Neuronal stem cell (in vitro differentiated cells): ENCODE data around the gene XXYLT1.

Experiments
- DNase-seq: peaks from one replicate; pipeline ENCODE4 v3.0.0-alpha.2; 2013; ENCODE audit warnings: low spot score
- H2AFZ ChIP-seq: one replicate; pipeline ENCODE4 v1.6.1; 2013; ENCODE audit warnings: mild to moderate bottlenecking, low read length, inconsistent platforms
- H2AK5ac ChIP-seq: 2 replicates; pipeline ENCODE4 v1.6.1; 2013; ENCODE audit warnings: low read depth, mild to moderate bottlenecking, inconsistent platforms, low read length, moderate library complexity, mixed read lengths
- H2BK120ac ChIP-seq: 2 replicates; pipeline ENCODE4 v1.6.1; 2013; ENCODE audit warnings: low read depth, mild to moderate bottlenecking, inconsistent platforms, low read length, moderate library complexity, mixed read lengths
- H2BK12ac ChIP-seq: one replicate; pipeline ENCODE4 v1.6.1; 2013; ENCODE audit warnings: low read length, inconsistent platforms
- H2BK15ac ChIP-seq: 2 replicates; pipeline ENCODE4 v1.6.1; 2013; ENCODE audit warnings: mild to moderate bottlenecking, low read length, inconsistent platforms, mixed read lengths
- H2BK5ac ChIP-seq: one replicate; pipeline ENCODE4 v1.6.1; 2013; ENCODE audit warnings: inconsistent platforms, mild to moderate bottlenecking, low read length, moderate library complexity
- H3K14ac ChIP-seq: one replicate; pipeline ENCODE4 v1.6.1; 2013; ENCODE audit warnings: low read length, inconsistent platforms
- H3K18ac ChIP-seq: 2 replicates; pipeline ENCODE4 v1.6.1; 2013; ENCODE audit warnings: low read length, inconsistent platforms
- H3K23ac ChIP-seq: 2 replicates; pipeline ENCODE4 v1.6.1; 2013; ENCODE audit warnings: low read depth, mild to moderate bottlenecking, mixed read lengths, low read length, inconsistent platforms; ENCODE audit not compliant: poor library complexity
- H3K27ac ChIP-seq: replicated peaks from 3 replicates; pipeline ENCODE4 v1.5.1; 2013; ENCODE audit warnings: low read length, inconsistent platforms
- H3K27me3 ChIP-seq, 3 experiments: 2 replicates each; pipeline ENCODE4 v1.6.1; 2013; ENCODE audit warnings: low read length in 3 of 3, mild to moderate bottlenecking in 2 of 3, inconsistent platforms in 1 of 3, low read depth in 1 of 3, mixed read lengths in 1 of 3, moderate library complexity in 1 of 3; ENCODE audit not compliant: control insufficient read depth in 3 of 3, insufficient read depth in 3 of 3
- H3K36me3 ChIP-seq, 2 donors: replicated peaks in 1 of 2; 2 replicates each; pipeline ENCODE4 v1.6.1; 2013; ENCODE audit warnings: low read length in 2 of 2; ENCODE audit not compliant: control insufficient read depth in 2 of 2, insufficient read depth in 2 of 2
- H3K4ac ChIP-seq: 2 replicates; pipeline ENCODE4 v1.6.1; 2013; ENCODE audit warnings: inconsistent platforms, mild to moderate bottlenecking, low read length, moderate library complexity
- H3K4me1 ChIP-seq, 2 donors: 1 replicate in 1 of 2; 2 replicates in 1 of 2; pipeline ENCODE4 v1.6.1; 2013; ENCODE audit warnings: low read length in 2 of 2, low read depth in 1 of 2; ENCODE audit not compliant: control insufficient read depth in 2 of 2, insufficient read depth in 1 of 2
- H3K4me2 ChIP-seq: one replicate; pipeline ENCODE4 v1.6.1; 2013; ENCODE audit warnings: mild to moderate bottlenecking, low read length, inconsistent platforms; ENCODE audit not compliant: insufficient read depth, poor library complexity, severe bottlenecking
- H3K4me3 ChIP-seq, 2 donors: 2 replicates each; pipeline ENCODE4 v1.5.1; 2013; ENCODE audit warnings: low read length in 2 of 2, mild to moderate bottlenecking in 2 of 2, inconsistent platforms in 1 of 2, moderate library complexity in 1 of 2
- H3K79me1 ChIP-seq: one replicate; pipeline ENCODE4 v1.6.1; 2013; ENCODE audit warnings: low read depth, mild to moderate bottlenecking, inconsistent platforms, low read length, moderate library complexity
- H3K9ac ChIP-seq: one replicate; pipeline ENCODE4 v1.6.1; 2013; ENCODE audit warnings: mild to moderate bottlenecking, low read depth, low read length, inconsistent platforms; ENCODE audit not compliant: poor library complexity
- H3K9me3 ChIP-seq, 2 donors: replicated peaks in 1 of 2; 2 replicates each; pipeline versions ENCODE3 to v1.6.1; 2013; ENCODE audit warnings: low read length in 2 of 2, mild to moderate bottlenecking in 2 of 2, inconsistent platforms in 1 of 2, low read depth in 1 of 2, mixed read lengths in 1 of 2, moderate library complexity in 1 of 2; ENCODE audit not compliant: control insufficient read depth in 2 of 2, insufficient read depth in 1 of 2
- H4K8ac ChIP-seq: one replicate; pipeline ENCODE4 v1.6.1; 2013; ENCODE audit warnings: low read depth, mild to moderate bottlenecking, inconsistent platforms, low read length, moderate library complexity
- H4K91ac ChIP-seq: one replicate; pipeline ENCODE4 v1.6.1; 2013; ENCODE audit warnings: low read length, low read depth, mild to moderate bottlenecking, inconsistent platforms; ENCODE audit not compliant: poor library complexity
- WGBS, 2 donors: extraction: QIAGEN DNeasy Blood & Tissue Kit; methylation state at CpG; one replicate each; pipeline ENCODE4 v1.1.7; 2013; ENCODE audit warnings: missing lambda C conversion rate in 2 of 2, mixed read lengths in 1 of 2; ENCODE audit not compliant: insufficient read length in 2 of 2, insufficient replicate concordance in 1 of 2; ENCODE audit errors: extremely low coverage in 2 of 2; 5-methylcytosine and 5-hydroxymethylcytosine counted together

XXYLT1 gene

GRCh38 chr3:195036574-195036973 lies 234.4 kb downstream of the XXYLT1 start:
- Histone ChIP-seq H3K14ac (no peak overlapping the region), H4K8ac (no peak overlapping the region), H3K27me3 (peaks cover 0 to 30% (median 0%) of the 10 kb centered on the region in 3 experiments), H2AFZ (peak overlapping the region; percentile 22), H3K27ac (no peak overlapping the region), H4K91ac (no peak overlapping the region), H3K9ac (no peak overlapping the region), H3K18ac (no peak overlapping the region), H3K9me3 (no peaks in the 10 kb centered on the region), H3K4me3 (no peak overlapping the region), H3K79me1 (no peaks in the 10 kb centered on the region), H2BK12ac (no peak overlapping the region), H3K4ac (no peak overlapping the region), H3K36me3 (no peaks in the 10 kb centered on the region), H2AK5ac (no peak overlapping the region), H3K4me2 (no peak overlapping the region), H3K4me1 (peaks cover 0 to 3% of the 10 kb centered on the region in 2 donors), H2BK120ac (no peak overlapping the region), H3K23ac (no peak overlapping the region), H2BK15ac (peak overlapping the region; percentile 74), H2BK5ac (no peak overlapping the region)
- no peak for DNase-seq
- no CpG with 5 or more reads among the region's 6 CpGs for WGBS, 2 donors

GRCh38 chr3:195036203-195036505 lies 234.8 kb downstream of the XXYLT1 start:
- Histone ChIP-seq H3K4me3 (no peak overlapping the region), H2BK120ac (no peak overlapping the region), H3K4me2 (no peak overlapping the region), H4K8ac (no peak overlapping the region), H2BK15ac (peak overlapping the region; percentile 86), H3K27ac (no peak overlapping the region), H3K14ac (peak overlapping the region; percentile 11), H3K4ac (no peak overlapping the region), H3K18ac (no peak overlapping the region), H2AK5ac (peak overlapping the region; percentile 88), H2AFZ (peak overlapping the region; percentile 22), H3K23ac (peak overlapping the region; percentile 48), H3K9me3 (no peaks in the 10 kb centered on the region), H4K91ac (no peak overlapping the region), H3K4me1 (peaks cover 0 to 5% of the 10 kb centered on the region in 2 donors), H3K27me3 (peaks cover 0 to 34% (median 0%) of the 10 kb centered on the region in 3 experiments), H2BK5ac (no peak overlapping the region), H3K79me1 (no peaks in the 10 kb centered on the region), H2BK12ac (no peak overlapping the region), H3K36me3 (no peaks in the 10 kb centered on the region), H3K9ac (no peak overlapping the region)
- no CpG with 5 or more reads among the region's 17 CpGs for WGBS, 2 donors
- DNase-seq = no peak

- Histone ChIP-seq H2BK120ac (no peak overlapping the region), H3K36me3 (no peaks in the 10 kb centered on the region), H2BK5ac (no peak overlapping the region), H4K8ac (no peak overlapping the region), H2BK12ac (no peak overlapping the region), H3K4ac (no peak overlapping the region), H2AK5ac (peak overlapping the region; percentile 88), H3K18ac (peak overlapping the region; percentile 85), H3K9ac (no peak overlapping the region), H4K91ac (no peak overlapping the region), H3K79me1 (no peaks in the 10 kb centered on the region), H3K9me3 (no peaks in the 10 kb centered on the region), H2AFZ (no peak overlapping the region), H3K4me3 (no peak overlapping the region), H2BK15ac (peak overlapping the region; percentile 86), H3K4me1 (peaks cover 0 to 6% of the 10 kb centered on the region in 2 donors), H3K4me2 (no peak overlapping the region), H3K23ac (peak overlapping the region; percentile 48), H3K27ac (no peak overlapping the region), H3K27me3 (peaks cover 0 to 34% (median 0%) of the 10 kb centered on the region in 3 experiments), H3K14ac (peak overlapping the region; percentile 11)
- no CpG with 5 or more reads among the region's 42 CpGs for WGBS, 2 donors
- no peak for DNase-seq
Observed at GRCh38 chr3:195035345-195036202, 235.4 kb downstream of the XXYLT1 start.

- Histone ChIP-seq H3K9me3 (no peaks in the 10 kb centered on the region), H3K14ac (peak overlapping the region; percentile 51), H3K27ac (no peak overlapping the region), H2BK15ac (peak overlapping the region; percentile 61), H2AFZ (no peak overlapping the region), H3K4me1 (peaks cover 0 to 6% of the 10 kb centered on the region in 2 donors), H3K23ac (no peak overlapping the region), H3K4me3 (no peak overlapping the region), H3K36me3 (no peaks in the 10 kb centered on the region), H3K27me3 (peaks cover 0 to 32% (median 0%) of the 10 kb centered on the region in 3 experiments), H3K4me2 (no peak overlapping the region), H3K18ac (no peak overlapping the region), H2AK5ac (no peak overlapping the region), H3K79me1 (no peaks in the 10 kb centered on the region), H4K8ac (no peak overlapping the region), H3K4ac (no peak overlapping the region), H2BK5ac (no peak overlapping the region), H2BK12ac (peak overlapping the region; percentile 79), H2BK120ac (no peak overlapping the region), H3K9ac (no peak overlapping the region), H4K91ac (no peak overlapping the region)
- DNase-seq = no peak
- WGBS, 2 donors = no CpG with 5 or more reads among the region's 11 CpGs
Observed at GRCh38 chr3:195034541-195034940, 236.4 kb downstream of the XXYLT1 start.
